IPS-15b (cell line): Measurements from ENCODE around the gene DNAH17.

Source experiments
- H3K27me3 ChIP-seq: one replicate; pipeline ENCODE4 v1.6.1; 2013; ENCODE audit warnings: low read length; ENCODE audit not compliant: control insufficient read depth, insufficient read depth
- H3K36me3 ChIP-seq: one replicate; pipeline ENCODE4 v1.6.1; 2013; ENCODE audit warnings: low read length; ENCODE audit not compliant: control insufficient read depth, insufficient read depth
- H3K4me1 ChIP-seq: one replicate; pipeline ENCODE4 v1.6.1; 2013; ENCODE audit warnings: mild to moderate bottlenecking, low read length; ENCODE audit not compliant: control insufficient read depth, insufficient read depth
- H3K4me3 ChIP-seq: one replicate; pipeline ENCODE4 v1.5.1; 2013; ENCODE audit warnings: low read depth, low read length
- H3K9ac ChIP-seq: one replicate; pipeline ENCODE4 v1.6.1; 2013; ENCODE audit warnings: low read depth, mild to moderate bottlenecking, low read length
- H3K9me3 ChIP-seq: one replicate; pipeline ENCODE4 v1.6.1; 2013; ENCODE audit warnings: mild to moderate bottlenecking, low read length; ENCODE audit not compliant: control insufficient read depth, insufficient read depth

DNAH17 gene

DNA sequence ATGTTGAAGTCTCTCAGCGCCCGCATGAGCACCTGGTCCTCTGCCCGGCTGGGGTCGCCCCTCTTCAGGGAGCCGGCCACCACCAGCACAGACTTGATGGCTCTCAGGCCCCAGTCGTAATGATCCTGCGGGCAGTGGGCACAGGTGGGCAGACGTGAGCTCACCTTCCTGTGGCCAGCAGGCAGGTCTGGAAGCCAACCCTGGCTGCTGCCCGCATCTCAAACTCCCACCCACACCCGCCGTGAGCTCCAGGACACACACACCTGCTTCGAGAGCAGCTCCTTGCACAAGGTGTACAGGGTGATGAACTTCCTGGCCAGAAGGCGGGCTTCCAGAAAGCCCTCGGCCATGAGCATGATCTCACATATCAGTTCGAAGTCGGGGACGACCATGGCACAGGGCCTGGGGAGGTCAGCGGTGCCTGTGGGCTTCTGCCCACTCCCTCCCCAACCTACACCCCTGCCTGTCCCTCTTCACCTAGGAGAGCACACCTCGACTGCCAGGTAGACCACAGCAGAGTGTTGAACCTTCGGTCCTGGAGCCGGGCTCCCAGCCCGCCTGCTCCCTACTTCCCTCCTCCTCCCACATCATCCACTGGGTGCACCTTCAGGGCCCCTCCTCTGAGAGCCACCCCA is 82.4 kb downstream of the DNAH17 start:
- no peaks in the 10 kb centered on the region for H3K9me3 ChIP-seq
- H3K4me1 ChIP-seq, result peaks cover 6% of the 10 kb centered on the region
- no peaks in the 10 kb centered on the region for H3K36me3 ChIP-seq
- H3K4me3 ChIP-seq, result no peak overlapping the region
- no peak overlapping the region for H3K9ac ChIP-seq
- no peaks in the 10 kb centered on the region for H3K27me3 ChIP-seq

GRCh38 chr17:78493853-78494695 is 83.1 kb downstream of the DNAH17 start:
- H3K9me3 ChIP-seq, result no peaks in the 10 kb centered on the region
- H3K4me3 ChIP-seq, result no peak overlapping the region
- H3K9ac ChIP-seq, result no peak overlapping the region
- peaks cover 6% of the 10 kb centered on the region for H3K4me1 ChIP-seq
- H3K27me3 ChIP-seq, result no peaks in the 10 kb centered on the region
- H3K36me3 ChIP-seq, result no peaks in the 10 kb centered on the region

- Histone ChIP-seq H3K36me3 (no peaks in the 10 kb centered on the region), H3K9ac (no peak overlapping the region), H3K9me3 (no peaks in the 10 kb centered on the region), H3K27me3 (no peaks in the 10 kb centered on the region), H3K4me1 (peaks cover 2% of the 10 kb centered on the region), H3K4me3 (no peak overlapping the region)
These were observed 83.7 kb downstream of the DNAH17 start for GRCh38 chr17:78493450-78493849.

GRCh38 chr17:78492116-78492799 is 84.9 kb downstream of the DNAH17 start:
- H3K9ac ChIP-seq, result no peak overlapping the region
- no peaks in the 10 kb centered on the region for H3K36me3 ChIP-seq
- no peaks in the 10 kb centered on the region for H3K9me3 ChIP-seq
- H3K4me3 ChIP-seq, result no peak overlapping the region
- no peaks in the 10 kb centered on the region for H3K4me1 ChIP-seq
- no peaks in the 10 kb centered on the region for H3K27me3 ChIP-seq

GRCh38 chr17:78491236-78492115 is 85.7 kb downstream of the DNAH17 start:
- Histone ChIP-seq H3K27me3 (no peaks in the 10 kb centered on the region), H3K4me3 (no peak overlapping the region), H3K9ac (no peak overlapping the region), H3K36me3 (no peaks in the 10 kb centered on the region), H3K4me1 (no peaks in the 10 kb centered on the region), H3K9me3 (no peaks in the 10 kb centered on the region)

DNA sequence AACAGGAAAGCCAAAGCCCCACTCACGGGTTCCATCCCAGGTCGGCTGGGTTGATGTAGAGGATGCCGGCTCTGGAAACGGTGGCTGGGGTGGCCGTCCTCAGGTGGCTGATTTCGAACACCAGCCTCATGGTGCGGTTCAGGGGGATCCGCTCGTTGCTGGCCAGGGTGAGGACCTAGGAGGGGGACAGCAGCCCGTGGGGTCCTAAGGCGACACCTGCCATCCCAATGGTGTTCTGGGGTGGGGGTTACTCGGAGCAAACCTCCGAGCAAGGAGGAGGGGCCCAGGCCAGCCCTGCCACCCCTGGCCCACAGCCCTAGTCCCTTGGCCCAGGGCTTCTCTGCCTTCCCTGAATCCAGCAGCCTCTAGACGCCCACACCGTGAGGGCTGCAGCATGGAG is 86.5 kb downstream of the DNAH17 start:
- H3K36me3 ChIP-seq, result no peaks in the 10 kb centered on the region
- H3K4me3 ChIP-seq, result no peak overlapping the region
- H3K4me1 ChIP-seq, result no peaks in the 10 kb centered on the region
- H3K9me3 ChIP-seq, result no peaks in the 10 kb centered on the region
- H3K9ac ChIP-seq, result no peak overlapping the region
- no peaks in the 10 kb centered on the region for H3K27me3 ChIP-seq

GRCh38 chr17:78490156-78490555 is 87.0 kb downstream of the DNAH17 start:
- H3K36me3 ChIP-seq, result no peaks in the 10 kb centered on the region
- no peak overlapping the region for H3K4me3 ChIP-seq
- no peaks in the 10 kb centered on the region for H3K9me3 ChIP-seq
- no peak overlapping the region for H3K9ac ChIP-seq
- H3K27me3 ChIP-seq, result no peaks in the 10 kb centered on the region
- no peaks in the 10 kb centered on the region for H3K4me1 ChIP-seq

- Histone ChIP-seq H3K27me3 (no peaks in the 10 kb centered on the region), H3K9me3 (no peaks in the 10 kb centered on the region), H3K4me1 (peaks cover 4% of the 10 kb centered on the region), H3K4me3 (no peak overlapping the region), H3K9ac (no peak overlapping the region), H3K36me3 (no peaks in the 10 kb centered on the region)
These were observed 88.1 kb downstream of the DNAH17 start for GRCh38 chr17:78488867-78489634.

- Histone ChIP-seq H3K4me3 (no peak overlapping the region), H3K27me3 (no peaks in the 10 kb centered on the region), H3K9ac (no peak overlapping the region)
These were observed 89.0 kb downstream of the DNAH17 start for GRCh38 chr17:78488156-78488555.

GRCh38 chr17:78486946-78487680 is 90.1 kb downstream of the DNAH17 start:
- Histone ChIP-seq H3K4me3 (no peak overlapping the region), H3K4me1 (peaks cover 4% of the 10 kb centered on the region), H3K36me3 (no peaks in the 10 kb centered on the region), H3K27me3 (no peaks in the 10 kb centered on the region), H3K9ac (no peak overlapping the region), H3K9me3 (no peaks in the 10 kb centered on the region)

More at GRCh38 chr17:78488156-78488555, 89.0 kb downstream of the DNAH17 start:
- H3K4me1 ChIP-seq, result peaks cover 4% of the 10 kb centered on the region
- H3K9me3 ChIP-seq, result no peaks in the 10 kb centered on the region
- no peaks in the 10 kb centered on the region for H3K36me3 ChIP-seq
